AG08395 (cell line): ENCODE measurements around the gene THAP3.

Experiments
- DNase-seq: peaks from one replicate; pipeline ENCODE4 v3.0.0; 2012; ENCODE audit warnings: mixed read lengths, low spot score

The THAP3 gene

DNA sequence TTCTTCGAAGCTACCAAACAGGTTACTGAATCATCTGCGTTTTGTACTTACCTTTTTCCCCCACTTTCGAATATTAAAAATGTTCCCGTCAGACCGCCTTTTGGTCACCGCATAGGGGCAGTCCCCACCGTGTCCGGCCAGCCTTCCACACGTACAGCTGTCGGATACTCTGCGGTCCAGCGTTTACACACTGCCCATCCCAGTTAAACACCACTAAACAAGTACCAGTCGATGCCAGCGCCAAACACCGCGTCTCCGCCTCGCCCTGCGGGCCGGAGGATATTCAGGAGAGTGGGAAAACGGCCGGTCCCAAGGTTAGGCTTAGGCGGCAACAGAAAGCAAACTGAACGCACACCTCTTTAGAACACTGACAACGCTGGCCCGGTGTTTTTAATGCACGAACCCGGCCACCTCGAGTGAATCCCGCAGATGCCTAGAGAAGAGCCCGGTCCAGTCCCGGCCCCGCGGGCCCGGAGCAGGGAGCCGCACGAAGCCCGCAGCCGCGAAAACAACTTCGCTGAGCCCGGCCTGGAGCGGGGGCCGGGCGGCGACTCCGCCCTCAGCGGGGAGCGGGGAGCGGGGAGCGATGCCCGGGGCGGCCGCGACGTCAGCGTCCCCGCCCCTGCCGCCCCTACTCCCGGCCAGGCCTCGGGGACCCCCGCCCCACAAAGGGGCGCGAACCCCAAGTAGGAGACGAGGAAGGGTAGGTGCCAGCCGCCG lies 11.9 kb upstream of the THAP3 start:
- peak; percentile 77 for DNase-seq

DNA sequence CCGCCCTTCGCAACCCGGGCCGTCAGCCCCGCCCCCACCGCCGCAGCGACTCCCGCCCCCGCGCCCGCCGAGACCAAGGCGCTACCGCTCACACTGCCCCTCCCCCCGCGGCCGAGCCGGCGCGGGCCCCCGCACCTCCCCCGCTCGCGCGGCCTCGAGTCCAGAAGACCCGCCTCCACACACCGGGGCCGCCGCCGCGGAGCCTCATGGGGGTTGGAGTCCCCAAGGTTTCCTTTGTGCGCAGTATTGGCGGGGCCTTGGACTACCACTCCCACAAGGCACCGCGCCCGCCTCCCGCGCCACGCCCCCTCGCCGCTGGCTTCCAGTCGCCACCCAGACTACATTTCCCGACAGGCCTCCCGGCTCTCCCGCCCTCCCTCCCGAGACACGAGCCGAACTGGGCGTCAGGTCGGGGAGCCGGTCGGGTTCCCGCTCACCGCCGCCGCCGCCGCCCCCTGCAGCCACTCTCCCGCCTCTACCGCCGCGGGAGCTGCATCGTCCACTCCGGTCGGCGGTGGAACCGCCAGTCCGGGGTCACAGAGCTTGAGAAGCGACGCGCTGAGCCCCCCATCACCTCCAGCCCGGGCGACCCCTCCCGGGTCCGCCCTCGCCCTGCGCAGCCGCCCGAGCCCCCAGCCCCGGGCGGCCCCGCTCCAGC lies 11.2 kb upstream of the THAP3 start, which contains the start of gene PHF13:
TSS of gene PHF13 (plus strand) at position 371 of the 658 bp plus-strand sequence. CDS start 336 bp downstream, outside the sequence.
- peak; percentile 99 for DNase-seq

GRCh38 chr1:6614019-6614928 lies 10.4 kb upstream of the THAP3 start:
- DNase-seq, result peak; percentile 68

DNA sequence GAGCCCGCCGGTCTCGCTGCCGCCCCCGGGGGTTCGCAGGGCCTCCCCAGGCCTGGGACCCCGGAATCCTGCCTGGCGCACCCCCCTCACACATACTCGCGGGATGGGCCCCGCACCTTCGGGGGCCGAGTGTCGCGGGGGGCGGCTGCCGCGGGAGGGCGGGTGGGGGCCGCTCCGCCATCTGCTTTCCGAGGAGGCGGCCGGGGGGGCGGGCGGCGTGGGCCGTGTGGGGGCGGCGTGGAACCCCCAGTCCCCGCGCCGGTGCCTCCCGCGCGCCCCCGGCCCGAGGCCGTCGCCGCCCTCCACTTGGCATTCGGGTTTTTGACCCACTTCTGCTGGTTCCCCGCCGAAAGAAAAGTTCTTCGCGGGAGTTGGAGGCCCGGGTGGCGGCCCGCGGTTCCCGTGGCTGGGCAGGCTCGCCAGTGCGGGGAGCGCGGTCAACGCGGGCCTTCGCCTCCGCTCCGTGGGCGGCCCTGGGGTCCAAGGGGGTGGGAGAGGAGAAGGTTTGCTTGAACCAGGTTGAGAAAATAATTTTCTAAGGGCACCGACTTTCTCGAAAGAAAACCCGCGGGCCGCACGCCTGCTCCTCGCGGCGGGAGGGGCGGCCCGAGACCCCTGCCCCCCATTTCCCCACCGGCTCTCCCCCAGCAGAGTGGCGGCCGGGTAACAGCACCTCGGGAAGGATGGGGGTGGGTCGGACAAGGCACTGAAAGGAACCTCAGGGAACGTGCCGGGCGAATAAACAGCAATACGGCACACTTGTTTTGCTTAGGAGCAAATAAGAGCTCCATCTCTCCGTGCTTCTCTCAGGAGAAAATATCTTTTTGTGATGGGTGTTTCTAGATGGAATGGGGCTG lies 9.5 kb upstream of the THAP3 start:
- DNase-seq, result no peak

GRCh38 chr1:6619045-6619444 lies 5.6 kb upstream of the THAP3 start:
- DNase-seq, result no peak

GRCh38 chr1:6621429-6622391 lies 3.0 kb upstream of the THAP3 start:
- DNase-seq, result no peak

GRCh38 chr1:6622396-6623152 lies 2.1 kb upstream of the THAP3 start:
- DNase-seq, result no peak

- no peak for DNase-seq
Observed at GRCh38 chr1:6623269-6623965, 1.3 kb upstream of the THAP3 start.

DNA sequence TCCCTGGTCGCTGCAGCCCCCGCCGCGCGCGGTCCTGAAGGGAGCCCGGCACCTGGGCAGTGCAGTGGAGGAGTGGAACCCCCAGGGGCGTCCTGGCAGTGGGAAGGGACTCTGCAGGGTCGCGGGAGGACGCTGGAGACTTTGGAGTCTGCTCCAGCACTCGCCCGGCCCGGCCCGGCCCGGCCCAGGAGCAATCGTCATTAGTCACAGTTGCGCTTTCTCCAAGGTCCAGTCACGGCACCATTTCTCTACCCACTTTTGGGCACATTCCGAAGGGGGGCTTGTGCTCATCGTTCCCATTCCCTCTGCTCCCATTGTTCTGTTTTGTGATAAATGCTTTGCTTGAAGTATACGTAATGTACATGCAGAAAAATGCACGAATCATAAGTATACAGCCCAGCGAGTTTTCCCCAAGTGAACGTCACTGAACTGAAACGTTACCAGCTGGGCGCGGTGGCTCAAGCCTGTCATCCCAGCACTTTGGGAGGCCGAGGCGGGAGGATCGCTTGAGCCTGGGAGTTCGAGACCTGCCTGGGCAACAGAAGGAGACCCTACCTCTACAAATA lies 999 bp downstream of the THAP3 start:
- DNase-seq, result peak; percentile 57

- DNase-seq, result no peak
Observed at GRCh38 chr1:6627031-6627430, 2.4 kb downstream of the THAP3 start.

- DNase-seq, result no peak
Observed at GRCh38 chr1:6627841-6628545, 3.3 kb downstream of the THAP3 start.

- no peak for DNase-seq
Observed at GRCh38 chr1:6628971-6629479, 4.4 kb downstream of the THAP3 start.

GRCh38 chr1:6630027-6630426 lies 5.4 kb downstream of the THAP3 start:
- no peak for DNase-seq

GRCh38 chr1:6631058-6631457 lies 6.4 kb downstream of the THAP3 start:
- no peak for DNase-seq

DNA sequence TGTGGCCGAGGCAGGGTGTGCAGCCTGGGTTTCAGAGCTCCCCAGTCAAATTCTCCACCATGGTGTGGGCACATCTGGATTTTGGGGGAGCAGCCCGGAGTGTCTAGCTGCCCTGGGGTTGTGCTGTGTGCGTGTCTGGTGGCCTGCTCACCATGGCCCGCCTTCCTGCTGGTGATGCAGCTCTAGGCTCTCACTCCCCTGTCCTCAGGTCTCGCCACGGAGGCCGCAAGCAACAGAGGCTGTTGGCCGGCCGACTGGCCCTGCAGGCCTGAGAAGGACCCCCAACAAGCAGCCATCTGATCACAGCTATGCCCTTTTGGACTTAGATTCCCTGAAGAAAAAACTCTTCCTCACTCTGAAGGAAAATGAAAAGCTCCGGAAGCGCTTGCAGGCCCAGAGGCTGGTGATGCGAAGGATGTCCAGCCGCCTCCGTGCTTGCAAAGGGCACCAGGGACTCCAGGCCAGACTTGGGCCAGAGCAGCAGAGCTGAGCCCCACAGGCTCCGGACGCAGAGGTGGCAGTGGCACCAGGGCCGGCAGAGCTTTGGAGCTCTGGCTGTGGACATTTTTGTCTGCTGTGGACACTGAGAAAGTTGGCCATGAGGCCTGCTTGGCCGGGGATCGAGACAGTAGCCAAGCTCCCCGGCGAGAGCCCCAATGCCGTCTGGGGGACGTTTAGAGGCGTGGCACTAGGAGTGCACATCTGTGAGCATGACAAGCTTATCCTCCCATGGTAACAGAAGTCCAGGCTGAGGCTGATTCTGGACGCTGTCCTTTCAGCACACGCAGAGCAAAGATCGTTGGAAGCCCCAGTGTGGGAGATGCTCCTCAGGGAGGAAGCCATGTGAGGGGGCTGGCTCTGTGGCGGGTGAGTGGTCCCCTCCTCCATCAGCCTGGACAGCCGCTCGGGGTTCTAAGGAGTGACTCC lies 8.2 kb downstream of the THAP3 start:
- no peak for DNase-seq

DNA sequence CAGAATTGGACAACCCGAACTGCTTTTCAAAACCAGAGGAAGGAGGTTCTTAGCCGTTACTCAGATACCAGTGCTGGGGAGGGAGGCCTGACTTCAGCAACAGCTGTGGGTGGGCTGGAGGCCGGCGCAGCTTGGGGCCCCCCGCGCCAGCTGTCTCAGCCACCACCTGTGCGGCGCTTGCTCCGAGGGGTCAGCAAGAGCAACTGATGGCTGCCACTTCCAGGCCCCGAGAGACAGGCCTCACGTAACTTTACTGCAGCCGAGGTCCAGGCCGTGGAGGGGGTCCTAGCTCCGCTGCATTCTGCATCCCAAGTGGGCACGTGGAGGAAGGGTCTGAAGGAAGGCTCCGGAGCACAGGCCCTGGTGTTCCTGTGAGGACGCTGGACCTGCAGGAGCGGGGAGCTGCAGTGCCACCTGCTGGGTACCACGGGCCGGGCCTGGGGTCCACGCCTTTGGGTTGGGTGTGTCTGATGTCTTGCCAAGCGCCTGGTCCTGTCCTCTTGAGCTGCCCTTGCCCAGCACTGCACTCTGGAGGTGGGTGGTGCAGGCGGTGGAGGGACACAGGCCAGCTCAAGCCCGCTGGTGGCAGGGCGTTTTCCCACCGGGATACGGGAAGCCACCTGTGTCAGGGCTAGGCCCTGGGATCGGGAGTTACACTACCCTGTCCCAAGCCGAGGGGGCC lies 9.8 kb downstream of the THAP3 start:
- DNase-seq, result peak; percentile 50
